GM10847 (cell line): ENCODE measurements around the gene RAB26.

ENCODE experiments used
- POLR2A ChIP-seq: IDR thresholded peaks from 2 replicates; pipeline ENCODE4 v1.6.1; 2011; ENCODE audit not compliant: insufficient read length; ENCODE audit errors: extremely low read depth

Gene RAB26

DNA sequence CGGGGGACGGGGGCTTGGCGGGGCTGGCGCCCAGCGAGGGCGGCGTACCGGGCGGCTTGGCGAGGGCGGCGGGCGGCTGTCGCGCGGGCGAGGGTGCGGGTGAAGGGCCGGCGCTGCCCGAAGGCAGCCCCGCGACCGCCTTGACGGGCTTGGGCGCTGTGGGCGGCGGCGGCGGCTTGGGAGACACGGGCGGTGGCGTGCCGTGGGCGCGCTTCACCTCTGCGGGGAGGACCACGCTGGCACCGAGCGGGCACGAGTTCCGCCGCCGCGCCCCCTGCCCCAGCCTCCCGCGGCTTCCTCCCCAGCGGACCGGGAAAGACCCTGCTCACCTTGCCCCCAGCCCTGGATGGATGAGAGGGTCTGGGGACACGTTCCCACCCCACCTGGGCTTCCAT is 30.7 kb downstream of the RAB26 start:
- no peak for TF ChIP-seq POLR2A

DNA sequence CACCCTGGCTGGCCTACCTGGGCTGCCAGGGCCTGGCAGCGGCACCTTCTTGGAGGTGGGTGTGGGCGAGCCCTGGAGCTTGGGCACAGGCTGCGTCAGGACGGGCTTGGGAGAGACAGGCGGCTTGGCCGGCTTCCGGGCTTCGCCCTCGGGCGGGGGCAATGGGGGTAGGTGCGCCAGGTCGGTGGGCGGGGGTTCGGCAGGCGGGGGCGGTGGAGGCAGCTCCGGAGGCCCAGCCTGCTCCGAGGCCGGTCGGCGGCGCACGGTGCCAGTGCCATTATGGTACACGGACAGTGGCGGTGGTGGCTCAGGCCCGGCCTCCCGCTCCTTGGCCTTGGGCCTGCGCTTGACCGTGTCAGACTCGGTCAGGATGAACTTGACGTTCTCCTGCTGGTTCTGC is 31.2 kb downstream of the RAB26 start:
- no peak for TF ChIP-seq POLR2A

DNA sequence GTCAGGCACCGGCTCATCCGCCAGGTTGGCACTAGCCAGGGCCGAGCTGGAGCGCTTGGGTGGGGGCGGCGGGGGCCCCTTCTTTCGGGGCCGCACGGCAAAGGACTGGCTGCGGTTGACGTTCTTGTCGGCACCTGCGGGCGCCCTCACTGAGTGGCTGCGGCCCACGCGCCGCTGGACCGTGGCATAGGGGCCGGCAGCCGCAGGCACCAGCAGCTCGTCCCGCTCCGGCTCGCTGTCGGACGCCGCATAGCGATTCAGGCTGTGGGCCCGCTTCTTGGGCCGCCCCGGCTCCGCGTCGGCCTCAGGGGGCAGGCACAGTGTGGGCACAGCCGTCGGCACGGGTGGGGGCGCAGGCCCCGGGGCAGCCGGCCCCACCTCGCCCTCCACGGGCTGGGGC is 32.0 kb downstream of the RAB26 start:
- TF ChIP-seq POLR2A: no peak

DNA sequence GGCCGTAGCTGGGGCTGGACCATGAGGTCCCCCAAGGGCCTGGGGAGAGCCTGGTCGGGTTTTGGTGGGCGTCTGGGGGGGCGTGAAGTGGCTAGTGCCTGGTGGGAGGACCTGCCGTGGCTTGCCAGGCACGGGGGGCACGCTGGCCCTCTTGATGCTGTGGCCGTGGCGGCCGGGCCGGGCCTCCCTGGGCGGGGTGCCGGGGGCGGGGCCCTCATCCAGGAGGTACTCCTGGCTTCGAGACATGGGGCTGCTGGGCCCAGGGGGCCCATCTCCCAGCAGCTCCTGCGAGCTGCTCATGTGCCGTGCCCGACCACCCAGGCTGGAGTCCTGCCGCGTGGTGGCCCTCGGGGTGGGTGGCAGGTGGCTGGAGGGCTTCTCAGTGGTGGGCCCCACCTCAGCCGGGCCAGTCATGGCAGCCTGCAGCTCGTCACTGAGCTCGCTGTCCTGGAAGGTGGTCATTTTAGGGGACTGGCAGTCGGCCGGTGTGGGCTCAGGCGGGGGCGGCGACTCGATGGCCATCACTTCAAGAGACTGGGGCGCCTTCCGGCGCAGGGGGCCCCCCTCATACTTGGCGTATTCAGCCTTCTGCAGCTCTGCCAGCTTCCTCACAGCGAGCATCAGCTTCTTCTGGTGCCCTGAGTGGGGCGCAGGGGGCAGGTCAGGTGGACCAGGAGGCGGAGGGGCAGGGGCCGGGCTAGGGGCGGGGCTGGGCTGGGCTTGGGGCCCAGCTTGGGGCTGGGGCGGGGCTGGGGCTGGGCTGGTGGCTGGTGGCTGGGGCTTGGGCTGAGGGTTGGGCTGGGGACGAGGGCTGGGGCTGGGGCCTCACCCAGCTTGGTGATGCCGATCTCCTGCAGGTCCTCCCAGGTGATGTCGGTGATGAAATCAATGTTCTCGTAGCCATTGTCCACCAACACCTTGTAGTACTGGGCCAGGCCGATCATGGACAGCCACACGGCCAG is 32.8 kb downstream of the RAB26 start:
- TF ChIP-seq POLR2A: no peak

DNA sequence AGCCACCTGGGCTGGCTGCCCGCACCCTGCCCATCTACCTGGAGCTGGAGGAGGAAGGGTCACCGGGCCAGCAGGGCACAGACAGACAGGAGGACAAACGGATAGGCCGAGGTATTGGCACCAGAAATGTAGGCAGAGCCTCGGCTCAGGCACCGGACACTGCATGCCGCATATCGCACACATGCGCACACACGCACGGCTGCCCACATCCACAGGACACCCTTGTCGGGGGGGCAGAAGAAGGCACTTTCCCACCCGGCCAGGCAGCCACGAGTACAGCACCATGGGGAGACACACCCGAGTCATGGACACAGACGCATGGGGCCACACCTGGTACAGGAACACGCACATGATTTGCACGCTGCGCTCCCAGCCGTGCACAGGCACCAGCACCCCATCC is 33.5 kb downstream of the RAB26 start:
- TF ChIP-seq POLR2A: no peak

DNA sequence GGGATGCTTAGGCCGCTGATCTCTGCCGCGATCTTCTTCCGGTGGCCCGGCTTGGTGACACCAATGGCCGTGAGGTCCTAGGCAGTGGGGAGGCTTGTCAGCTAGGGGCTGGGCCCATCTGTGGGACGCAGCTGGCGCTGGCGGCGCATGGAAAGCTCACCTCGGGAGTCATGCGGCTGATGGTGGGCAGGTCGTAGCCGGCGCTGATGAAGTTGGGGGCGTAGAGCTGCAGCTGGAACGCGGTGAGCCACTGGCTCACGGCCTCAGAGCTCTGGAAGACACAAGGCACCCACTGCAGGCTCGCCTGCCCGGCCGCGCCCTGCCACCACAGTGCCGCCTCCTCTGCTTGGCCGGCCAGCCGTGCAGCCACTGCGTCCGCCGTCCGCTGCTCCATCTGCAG is 35.2 kb downstream of the RAB26 start:
- no peak for TF ChIP-seq POLR2A

DNA sequence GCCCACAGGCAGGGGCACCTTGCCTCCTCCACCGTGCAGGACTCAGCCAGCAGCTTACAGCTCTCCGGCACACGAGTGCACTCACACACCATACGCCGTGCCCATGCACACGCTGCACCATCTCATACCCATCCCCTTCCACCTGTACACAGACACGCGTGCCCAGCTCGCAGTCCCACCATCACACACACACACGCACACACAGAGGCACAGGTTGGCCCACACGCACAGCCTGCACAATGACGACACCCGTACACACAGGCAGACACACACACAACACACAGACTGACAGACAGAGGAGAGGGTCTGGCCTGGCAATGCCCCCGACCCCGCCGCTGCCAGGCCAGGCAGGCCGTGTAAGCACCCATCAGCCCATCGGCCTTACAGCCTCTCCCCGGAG is 35.9 kb downstream of the RAB26 start:
- TF ChIP-seq POLR2A: no peak

DNA sequence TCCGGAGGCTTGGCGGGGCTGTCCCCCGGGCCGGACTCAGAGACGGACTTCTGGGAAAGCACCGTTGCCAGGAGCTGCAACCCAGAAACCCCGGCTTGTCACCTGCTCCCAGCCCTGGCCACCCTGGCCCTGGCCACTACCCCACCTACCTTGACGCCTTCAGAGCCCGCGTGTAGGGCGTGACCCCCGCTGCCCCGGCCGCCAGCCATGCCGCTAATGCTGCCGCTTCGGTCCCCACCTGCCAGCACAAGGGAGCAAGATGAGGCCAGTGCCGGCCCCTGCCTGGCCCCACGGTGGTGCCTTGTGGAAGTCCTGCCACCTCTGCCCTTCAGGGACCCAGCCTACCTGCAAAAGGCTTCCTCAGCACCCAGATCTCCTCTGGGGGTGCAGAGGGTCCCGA is 36.5 kb downstream of the RAB26 start:
- no peak for TF ChIP-seq POLR2A

DNA sequence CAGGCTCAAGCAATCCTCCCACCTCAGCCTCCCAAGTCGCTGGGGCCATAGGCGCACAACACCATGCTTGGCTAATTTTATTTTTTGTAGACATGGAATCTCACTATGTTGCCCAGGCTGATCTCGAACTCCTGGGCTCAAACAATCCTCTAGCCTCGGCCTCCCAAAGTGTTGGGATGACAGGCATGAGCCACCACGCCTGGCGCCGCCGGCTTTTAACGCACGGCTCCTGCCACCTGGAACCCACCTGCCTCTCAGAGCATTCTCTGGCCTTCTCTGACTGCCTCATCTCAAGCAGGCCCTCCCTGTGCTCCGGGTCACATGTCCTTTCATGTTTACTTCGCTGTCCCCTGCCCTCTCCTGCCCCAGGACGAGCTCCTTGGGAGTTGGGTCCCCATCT is 37.6 kb downstream of the RAB26 start:
- TF ChIP-seq POLR2A: no peak

DNA sequence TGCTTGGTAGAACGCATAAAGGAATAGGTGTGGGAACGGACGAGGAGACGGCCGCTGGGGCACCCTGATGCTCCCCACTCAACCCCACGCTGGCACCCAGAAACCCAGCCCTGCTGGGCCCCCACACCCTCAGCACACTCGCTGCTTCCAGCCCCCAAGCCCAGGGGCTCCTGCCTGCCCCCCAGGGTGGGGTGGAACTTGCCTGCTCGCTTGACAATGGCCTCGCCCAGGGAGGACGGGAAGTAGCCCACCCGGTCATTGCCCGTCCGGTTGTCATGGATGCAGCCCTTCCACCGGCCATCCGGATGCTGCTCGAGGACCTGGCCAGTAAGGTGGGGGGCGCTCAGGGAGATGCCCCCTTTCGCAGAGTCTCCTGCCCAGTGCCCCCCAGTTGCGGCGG is 38.1 kb downstream of the RAB26 start:
- no peak for TF ChIP-seq POLR2A

DNA sequence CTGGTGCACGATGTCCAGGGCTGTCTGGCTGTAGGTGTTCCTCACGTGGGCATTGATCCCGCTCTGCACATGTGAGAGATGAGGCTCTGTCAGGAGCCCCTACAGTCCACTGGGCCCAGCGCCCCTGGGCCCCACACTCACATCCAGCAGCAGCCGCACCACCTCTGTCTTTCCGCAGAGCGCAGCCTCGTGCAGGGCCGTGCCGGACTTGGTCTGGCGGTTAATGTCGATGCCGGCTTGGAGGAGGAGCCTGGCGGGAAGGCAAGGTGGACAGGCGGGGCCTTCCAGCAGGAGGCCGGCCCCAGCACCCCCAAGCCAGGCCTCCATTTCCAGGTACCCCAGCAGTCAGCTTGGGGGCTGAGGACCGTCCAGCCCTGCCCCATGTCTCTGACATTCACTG is 38.8 kb downstream of the RAB26 start:
- TF ChIP-seq POLR2A: no peak

DNA sequence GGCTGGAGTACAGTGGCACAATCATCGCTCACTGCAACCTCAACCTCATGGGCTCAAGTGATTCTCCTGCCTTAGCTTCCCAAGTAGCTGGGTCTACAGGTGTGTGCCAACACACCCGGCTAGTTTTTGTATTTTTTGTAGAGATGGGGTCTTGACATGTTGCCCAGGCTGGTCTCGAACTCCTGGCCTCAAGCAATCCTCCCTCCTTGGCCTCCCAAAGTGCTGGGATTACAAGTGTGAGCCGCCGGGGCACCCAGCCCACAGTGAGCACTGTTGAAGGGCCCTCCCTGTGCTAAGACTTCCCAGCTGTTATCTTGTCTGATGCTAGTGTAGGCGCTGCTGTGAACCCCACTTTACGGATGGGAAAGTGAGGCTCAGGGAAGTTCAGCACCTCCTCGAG is 40.0 kb downstream of the RAB26 start:
- no peak for TF ChIP-seq POLR2A

DNA sequence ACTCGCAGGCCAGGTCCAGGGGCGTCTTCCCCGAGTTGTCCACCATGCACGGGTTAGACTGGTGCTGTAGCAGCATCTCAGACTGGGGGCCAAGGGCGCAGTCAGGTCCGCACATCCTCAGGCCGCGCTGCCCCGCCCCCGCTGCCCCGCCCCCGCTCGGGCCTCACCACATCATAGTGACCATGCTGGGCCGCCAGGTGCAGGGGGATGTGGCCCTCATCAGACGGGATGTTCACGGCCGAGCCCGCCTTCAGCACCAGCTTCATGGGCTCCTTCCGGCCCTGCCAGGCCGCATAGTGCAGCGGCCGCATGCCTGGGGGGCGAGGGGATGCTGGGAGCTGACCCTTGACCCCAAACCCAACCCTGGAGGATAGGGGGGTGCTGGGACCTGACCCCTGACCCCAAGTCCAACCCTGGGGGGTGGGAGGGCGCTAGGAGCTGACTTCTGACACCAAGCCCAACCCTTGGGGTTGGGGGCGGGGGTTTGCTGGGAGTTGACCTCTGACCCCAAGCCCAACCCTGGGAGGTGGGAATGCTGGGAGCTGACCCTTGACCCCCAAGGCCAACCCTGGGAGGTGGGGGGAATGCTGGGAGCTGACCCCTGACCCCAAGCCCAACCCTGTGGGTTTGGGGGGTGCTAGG is 40.9 kb downstream of the RAB26 start:
- TF ChIP-seq POLR2A: no peak

DNA sequence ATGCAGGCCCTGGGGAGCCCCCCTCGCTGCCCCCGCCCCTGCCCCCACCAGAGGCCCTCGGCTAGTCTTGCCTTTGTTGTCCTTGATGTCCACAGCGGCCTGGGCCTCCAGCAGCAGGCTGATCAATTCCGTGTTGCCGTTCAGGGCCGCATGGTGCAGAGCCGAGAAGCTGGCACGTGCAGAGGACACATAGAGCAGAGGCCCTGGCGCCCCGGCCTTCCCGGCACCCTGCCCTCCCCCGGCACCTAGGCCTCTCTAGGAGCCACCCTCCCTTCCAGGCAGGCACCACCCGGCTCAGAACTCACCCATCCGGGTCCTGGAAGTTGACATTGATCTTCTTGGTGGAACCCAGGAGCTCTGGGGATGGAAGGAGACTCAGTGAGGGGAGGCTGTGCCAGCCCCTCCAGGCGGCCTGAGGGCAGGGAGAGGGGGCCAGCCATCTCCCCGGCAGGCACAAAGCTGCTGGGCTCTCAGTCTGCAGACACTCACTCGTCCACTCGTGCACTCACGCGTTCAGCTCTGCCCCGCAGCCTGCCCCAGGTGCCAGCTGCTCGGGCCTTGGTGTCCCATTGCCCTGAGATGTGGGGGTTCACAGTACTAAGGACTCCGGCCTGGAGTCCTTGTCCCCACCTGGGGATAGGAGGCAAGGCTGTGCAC is 41.7 kb downstream of the RAB26 start:
- no peak for TF ChIP-seq POLR2A

DNA sequence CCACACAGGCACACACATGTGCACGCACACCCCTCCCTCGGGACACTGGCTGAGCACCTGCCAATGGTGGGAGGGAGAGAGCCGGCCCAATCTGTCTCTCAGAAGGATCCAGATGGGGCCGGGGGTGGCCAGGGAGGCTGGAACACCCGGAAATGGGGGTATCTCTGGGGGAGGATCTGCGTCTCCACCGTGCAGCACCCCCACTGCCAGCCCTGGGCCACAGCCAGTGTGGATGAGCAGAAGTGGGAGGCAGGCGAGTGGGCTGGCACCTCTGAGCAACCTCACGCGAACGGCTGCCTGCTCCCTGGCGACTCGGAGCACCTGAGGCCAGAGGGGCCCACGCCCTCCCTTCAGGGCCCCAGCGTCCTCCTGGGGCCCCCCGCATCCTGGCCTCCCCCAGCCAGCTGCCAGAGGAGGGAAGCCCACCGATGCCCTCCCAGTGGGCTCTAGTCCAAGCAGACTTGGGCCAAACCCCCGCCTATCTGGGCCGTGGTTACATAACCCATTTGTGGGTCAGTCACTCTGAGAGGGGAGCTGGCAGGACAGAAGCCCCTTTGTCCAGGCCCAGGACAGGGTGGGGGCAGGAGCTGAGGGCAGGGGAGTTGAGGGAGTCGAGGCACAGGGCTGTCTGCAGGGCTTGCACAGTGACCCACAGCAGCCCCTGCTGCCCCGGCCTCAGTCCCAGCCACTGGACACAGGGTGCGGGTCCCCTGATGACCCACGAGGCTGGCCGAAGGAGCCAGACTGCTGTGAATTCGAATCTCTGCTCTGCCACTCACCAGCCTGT is 42.4 kb downstream of the RAB26 start:
- no peak for TF ChIP-seq POLR2A

DNA sequence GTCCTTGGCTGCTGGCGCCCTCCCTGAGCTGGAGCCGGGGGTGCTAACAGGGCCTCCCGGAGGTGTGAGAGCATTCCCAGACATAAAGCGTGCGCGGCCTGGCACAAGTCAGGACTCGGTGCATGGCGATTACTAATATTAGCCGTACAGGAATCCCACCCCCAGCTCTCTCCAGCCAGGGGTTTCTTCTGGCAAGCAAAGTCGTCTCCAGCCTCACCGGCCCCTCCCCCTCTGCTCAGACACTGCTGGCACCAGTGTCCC is 43.0 kb downstream of the RAB26 start:
- TF ChIP-seq POLR2A: no peak
